HG03460 (cell line): ENCODE measurements around the gene SHLD3.
"Not testable (repeated sequence)": the region's sequence is repeated elsewhere in the genome, so short reads cannot be mapped to it uniquely, and the experiment has no call there.

Source experiments
- ATAC-seq: cut with Tn5 transposase; IDR thresholded peaks from one replicate; pipeline ENCODE4 v1.9.1; 2021; ENCODE audit not compliant: unreplicated experiment

Gene SHLD3

DNA sequence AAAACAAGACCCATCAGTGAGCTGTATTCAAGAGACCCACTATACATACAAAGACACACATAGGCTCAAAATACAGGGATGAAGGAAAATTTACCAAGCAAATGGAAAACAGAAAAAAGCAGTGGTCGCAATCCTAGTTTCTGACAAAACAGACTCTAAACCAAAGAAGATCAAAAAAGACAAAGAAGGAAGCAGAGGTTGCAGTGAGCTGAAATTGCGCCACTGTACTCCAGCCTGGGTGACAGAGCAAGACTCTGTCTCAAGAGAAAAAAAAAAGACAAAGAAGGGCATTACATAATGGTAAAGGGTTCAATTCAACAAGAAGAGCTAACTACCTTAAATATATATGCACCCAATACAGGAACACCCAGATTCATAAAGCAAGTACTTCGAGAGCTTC is 51.2 kb downstream of the SHLD3 start:
- ATAC-seq = not testable (repeated sequence)
